ENCODE results near the gene EFCAB6. TPM values are rescaled to one million over a fixed set of nuclear protein-coding genes. Genes with fewer than 3 reads are reported as not detected.

Gene EFCAB6
- total and polyA plus RNA-seq, 10 of the 15 experiments (the other 5 are each of a cell fraction or from before 2014, with no cell fraction given): 0.05 to 0.42 (median 0.19) TPM

DNA sequence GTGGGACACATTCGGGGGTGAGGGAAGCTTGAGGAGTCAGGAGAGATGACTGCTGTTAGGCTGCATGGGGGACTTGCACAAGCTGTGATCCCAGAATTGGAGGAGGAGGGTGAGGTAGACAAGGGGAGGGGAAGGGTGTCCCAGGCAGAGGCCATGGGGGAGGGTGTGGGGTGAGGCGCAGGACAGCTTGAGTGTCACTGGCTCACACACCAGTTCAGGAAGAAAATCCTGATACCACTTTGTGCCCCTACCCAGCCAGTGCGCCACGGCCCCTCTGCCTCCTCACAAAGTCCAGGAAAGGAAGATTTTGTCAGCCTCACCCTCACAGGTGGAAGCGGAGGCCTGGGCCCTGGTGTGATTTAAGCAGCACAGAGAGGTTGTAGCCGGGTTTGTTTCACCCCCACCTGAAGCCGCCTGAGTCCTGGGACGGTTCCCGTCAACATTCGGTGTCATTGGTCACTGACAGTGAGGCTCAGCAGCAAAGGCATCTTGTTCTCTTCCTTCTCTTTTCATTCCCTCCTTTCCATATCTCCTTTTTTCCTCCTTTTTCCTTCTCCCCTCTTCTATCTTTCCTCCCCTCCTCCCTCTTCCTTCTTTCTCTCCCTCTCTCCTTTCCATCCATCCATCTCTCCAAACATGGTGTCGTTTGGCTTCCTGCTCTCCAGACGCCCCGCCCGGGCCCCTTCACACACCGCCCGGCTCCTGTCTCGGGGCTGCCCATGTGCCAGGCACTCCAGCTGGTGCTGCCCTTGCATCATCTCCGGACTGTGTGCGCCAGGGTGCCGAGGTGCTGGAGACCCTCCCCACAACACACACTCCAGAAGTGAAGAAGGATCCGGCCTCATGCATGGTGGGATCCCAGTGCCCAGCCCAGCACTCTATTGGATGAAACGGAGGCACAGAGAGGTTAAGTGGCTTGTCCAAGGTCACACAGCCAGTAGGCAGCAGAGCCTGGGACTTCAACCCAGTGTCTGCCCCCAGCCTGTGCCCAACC, 311.0 kb downstream of the EFCAB6 start:
- no peak overlapping the region for H2AFZ ChIP-seq (ENCODE audit: control insufficient read depth, low read depth, low read length)
- no peaks in the 10 kb centered on the region; the same call in 2 of the 3 replicates for H3K9me3 ChIP-seq (replicated peaks; ENCODE audit: control insufficient read depth, insufficient read depth, low read length)
- BruUV-seq (replicated peaks): no TSS peak
- ATAC-seq (no peak), FAIRE-seq (no peak), DNase-seq (ENCODE audit: low read depth, low spot score) (no peak)
- SMC1A ChIA-PET (ENCODE audit: uncharacterized antibody, unreplicated experiment): no interaction called here
- H3K36me3 ChIP-seq (ENCODE audit: control insufficient read depth in 2 of 2, insufficient read depth in 2 of 2, low read length in 1 of 2): no peaks in the 10 kb centered on the region
- H3K4me1 ChIP-seq (ENCODE audit: control insufficient read depth, insufficient read depth, low read length): no peaks in the 10 kb centered on the region
- H3K4me3 ChIP-seq: no peak overlapping the region
- WGBS (ENCODE audit: insufficient coverage, insufficient replicate concordance, low lambda C conversion rate, missing lambda C conversion rate): 57% methylated on average over 21 of the region's 22 CpGs
- H3K79me2 ChIP-seq (ENCODE audit: control insufficient read depth, insufficient read depth, low read length): no peaks in the 10 kb centered on the region
- RAD21 ChIA-PET (ENCODE audit: unreplicated experiment): no interaction called here
- no peak overlapping the region for H3K9ac ChIP-seq (ENCODE audit: control insufficient read depth, insufficient read depth, low read length)
- H3K27ac ChIP-seq (ENCODE audit: control insufficient read depth, insufficient read depth): no peak overlapping the region
- CTCF ChIA-PET: no interaction called here
- POLR2A ChIA-PET: no interaction called here
- in situ Hi-C loops (cut with MboI): no loop called here
- no peak overlapping the region for H3K4me2 ChIP-seq (ENCODE audit: control insufficient read depth, insufficient read depth)
- H3K27me3 ChIP-seq (replicated peaks in 1 of 2; ENCODE audit: control insufficient read depth in 2 of 2, insufficient read depth in 2 of 2, low read length in 1 of 2): no peaks in the 10 kb centered on the region; a peak in 1 of 4 replicates
- intact Hi-C loops (cut with micrococcal nuclease; ENCODE audit: unreplicated experiment): no loop called here
- H4K20me1 ChIP-seq (ENCODE audit: control insufficient read depth, insufficient read depth): no peaks in the 10 kb centered on the region
- no peak for TF ChIP-seq CHD4 (IDR thresholded peaks at IDR 0.05)
- TF ChIP-seq NR2F1 (conservative IDR thresholded peaks at IDR 0.05): no peak
- TF ChIP-seq, protein P1, sequence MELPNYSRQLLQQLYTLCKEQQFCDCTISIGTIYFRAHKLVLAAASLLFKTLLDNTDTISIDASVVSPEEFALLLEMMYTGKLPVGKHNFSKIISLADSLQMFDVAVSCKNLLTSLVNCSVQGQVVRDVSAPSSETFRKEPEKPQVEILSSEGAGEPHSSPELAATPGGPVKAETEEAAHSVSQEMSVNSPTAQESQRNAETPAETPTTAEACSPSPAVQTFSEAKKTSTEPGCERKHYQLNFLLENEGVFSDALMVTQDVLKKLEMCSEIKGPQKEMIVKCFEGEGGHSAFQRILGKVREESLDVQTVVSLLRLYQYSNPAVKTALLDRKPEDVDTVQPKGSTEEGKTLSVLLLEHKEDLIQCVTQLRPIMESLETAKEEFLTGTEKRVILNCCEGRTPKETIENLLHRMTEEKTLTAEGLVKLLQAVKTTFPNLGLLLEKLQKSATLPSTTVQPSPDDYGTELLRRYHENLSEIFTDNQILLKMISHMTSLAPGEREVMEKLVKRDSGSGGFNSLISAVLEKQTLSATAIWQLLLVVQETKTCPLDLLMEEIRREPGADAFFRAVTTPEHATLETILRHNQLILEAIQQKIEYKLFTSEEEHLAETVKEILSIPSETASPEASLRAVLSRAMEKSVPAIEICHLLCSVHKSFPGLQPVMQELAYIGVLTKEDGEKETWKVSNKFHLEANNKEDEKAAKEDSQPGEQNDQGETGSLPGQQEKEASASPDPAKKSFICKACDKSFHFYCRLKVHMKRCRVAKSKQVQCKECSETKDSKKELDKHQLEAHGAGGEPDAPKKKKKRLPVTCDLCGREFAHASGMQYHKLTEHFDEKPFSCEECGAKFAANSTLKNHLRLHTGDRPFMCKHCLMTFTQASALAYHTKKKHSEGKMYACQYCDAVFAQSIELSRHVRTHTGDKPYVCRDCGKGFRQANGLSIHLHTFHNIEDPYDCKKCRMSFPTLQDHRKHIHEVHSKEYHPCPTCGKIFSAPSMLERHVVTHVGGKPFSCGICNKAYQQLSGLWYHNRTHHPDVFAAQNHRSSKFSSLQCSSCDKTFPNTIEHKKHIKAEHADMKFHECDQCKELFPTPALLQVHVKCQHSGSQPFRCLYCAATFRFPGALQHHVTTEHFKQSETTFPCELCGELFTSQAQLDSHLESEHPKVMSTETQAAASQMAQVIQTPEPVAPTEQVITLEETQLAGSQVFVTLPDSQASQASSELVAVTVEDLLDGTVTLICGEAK (IDR thresholded peaks at IDR 0.05; ENCODE audit: borderline replicate concordance): no peak
- TF ChIP-seq, protein P2, sequence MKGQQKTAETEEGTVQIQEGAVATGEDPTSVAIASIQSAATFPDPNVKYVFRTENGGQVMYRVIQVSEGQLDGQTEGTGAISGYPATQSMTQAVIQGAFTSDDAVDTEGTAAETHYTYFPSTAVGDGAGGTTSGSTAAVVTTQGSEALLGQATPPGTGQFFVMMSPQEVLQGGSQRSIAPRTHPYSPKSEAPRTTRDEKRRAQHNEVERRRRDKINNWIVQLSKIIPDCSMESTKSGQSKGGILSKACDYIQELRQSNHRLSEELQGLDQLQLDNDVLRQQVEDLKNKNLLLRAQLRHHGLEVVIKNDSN (IDR thresholded peaks at IDR 0.05; ENCODE audit: borderline replicate concordance, extremely low read length, insufficient read depth, low read depth, low read length): no peak
- TF ChIP-seq STAT3 (IDR thresholded peaks at IDR 0.05; ENCODE audit: low read depth, low read length): no peak
- TF ChIP-seq MTA2 (IDR thresholded peaks at IDR 0.05; ENCODE audit: low read depth): no peak
- TF ChIP-seq POU2F2 (IDR thresholded peaks at IDR 0.05; ENCODE audit: borderline replicate concordance, low read depth, low read length): no peak
- TF ChIP-seq SPI1 (IDR thresholded peaks at IDR 0.05; ENCODE audit: borderline replicate concordance, insufficient read depth, low read depth, low read length): no peak
- TF ChIP-seq JUND (IDR thresholded peaks at IDR 0.05; ENCODE audit: low read depth, low read length): no peak
- TF ChIP-seq NFXL1 (IDR thresholded peaks at IDR 0.05; ENCODE audit: borderline replicate concordance): no peak
- TF ChIP-seq, protein P3, sequence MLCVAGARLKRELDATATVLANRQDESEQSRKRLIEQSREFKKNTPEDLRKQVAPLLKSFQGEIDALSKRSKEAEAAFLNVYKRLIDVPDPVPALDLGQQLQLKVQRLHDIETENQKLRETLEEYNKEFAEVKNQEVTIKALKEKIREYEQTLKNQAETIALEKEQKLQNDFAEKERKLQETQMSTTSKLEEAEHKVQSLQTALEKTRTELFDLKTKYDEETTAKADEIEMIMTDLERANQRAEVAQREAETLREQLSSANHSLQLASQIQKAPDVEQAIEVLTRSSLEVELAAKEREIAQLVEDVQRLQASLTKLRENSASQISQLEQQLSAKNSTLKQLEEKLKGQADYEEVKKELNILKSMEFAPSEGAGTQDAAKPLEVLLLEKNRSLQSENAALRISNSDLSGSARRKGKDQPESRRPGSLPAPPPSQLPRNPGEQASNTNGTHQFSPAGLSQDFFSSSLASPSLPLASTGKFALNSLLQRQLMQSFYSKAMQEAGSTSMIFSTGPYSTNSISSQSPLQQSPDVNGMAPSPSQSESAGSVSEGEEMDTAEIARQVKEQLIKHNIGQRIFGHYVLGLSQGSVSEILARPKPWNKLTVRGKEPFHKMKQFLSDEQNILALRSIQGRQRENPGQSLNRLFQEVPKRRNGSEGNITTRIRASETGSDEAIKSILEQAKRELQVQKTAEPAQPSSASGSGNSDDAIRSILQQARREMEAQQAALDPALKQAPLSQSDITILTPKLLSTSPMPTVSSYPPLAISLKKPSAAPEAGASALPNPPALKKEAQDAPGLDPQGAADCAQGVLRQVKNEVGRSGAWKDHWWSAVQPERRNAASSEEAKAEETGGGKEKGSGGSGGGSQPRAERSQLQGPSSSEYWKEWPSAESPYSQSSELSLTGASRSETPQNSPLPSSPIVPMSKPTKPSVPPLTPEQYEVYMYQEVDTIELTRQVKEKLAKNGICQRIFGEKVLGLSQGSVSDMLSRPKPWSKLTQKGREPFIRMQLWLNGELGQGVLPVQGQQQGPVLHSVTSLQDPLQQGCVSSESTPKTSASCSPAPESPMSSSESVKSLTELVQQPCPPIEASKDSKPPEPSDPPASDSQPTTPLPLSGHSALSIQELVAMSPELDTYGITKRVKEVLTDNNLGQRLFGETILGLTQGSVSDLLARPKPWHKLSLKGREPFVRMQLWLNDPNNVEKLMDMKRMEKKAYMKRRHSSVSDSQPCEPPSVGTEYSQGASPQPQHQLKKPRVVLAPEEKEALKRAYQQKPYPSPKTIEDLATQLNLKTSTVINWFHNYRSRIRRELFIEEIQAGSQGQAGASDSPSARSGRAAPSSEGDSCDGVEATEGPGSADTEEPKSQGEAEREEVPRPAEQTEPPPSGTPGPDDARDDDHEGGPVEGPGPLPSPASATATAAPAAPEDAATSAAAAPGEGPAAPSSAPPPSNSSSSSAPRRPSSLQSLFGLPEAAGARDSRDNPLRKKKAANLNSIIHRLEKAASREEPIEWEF (IDR thresholded peaks at IDR 0.05; ENCODE audit: insufficient replicate concordance, low read depth, low read length): no peak
- TF ChIP-seq TBL1XR1 (IDR thresholded peaks at IDR 0.05; ENCODE audit: low read depth, low read length): no peak

Measured in GM12878 (cell line).